Fibroblast of lung (primary cell): ENCODE measurements around the gene ARHGEF10L.

ENCODE experiments used
- CTCF ChIP-seq, 2 donors: IDR thresholded peaks in 1 of 2; conservative IDR thresholded peaks in 1 of 2; 1 replicate in 1 of 2; 2 replicates in 1 of 2; pipeline ENCODE4 v1.5.1; 2011 to 2012; ENCODE audit warnings: low read length in 2 of 2, control low read depth in 1 of 2, inconsistent platforms in 1 of 2, low read depth in 1 of 2, mild to moderate bottlenecking in 1 of 2
- EZH2 ChIP-seq: IDR thresholded peaks from 2 replicates; pipeline ENCODE4 v1.5.1; 2012; ENCODE audit warnings: low read length, control low read depth, mild to moderate bottlenecking; ENCODE audit errors: missing control alignments

GRCh38 chr1:17741052-17741451, 201.6 kb downstream of the ARHGEF10L start:
- TF ChIP-seq CTCF (conservative IDR thresholded peaks at IDR 0.05 in 1 of 2, IDR thresholded peaks at IDR 0.05 in 1 of 2; ENCODE audit: low read depth in 1 of 2, low read length in 2 of 2) (no peak), EZH2 (no peak)
